ENCODE measurements around the gene PSG5. TPM values are rescaled to one million over a fixed set of nuclear protein-coding genes. Genes with fewer than 3 reads are reported as not detected.
"Not testable (repeated sequence)": the region's sequence is repeated elsewhere in the genome, so short reads cannot be mapped to it uniquely, and the experiment has no call there.

The PSG5 gene
- total RNA-seq, 1 experiment from 2014 or later = not detected

DNA sequence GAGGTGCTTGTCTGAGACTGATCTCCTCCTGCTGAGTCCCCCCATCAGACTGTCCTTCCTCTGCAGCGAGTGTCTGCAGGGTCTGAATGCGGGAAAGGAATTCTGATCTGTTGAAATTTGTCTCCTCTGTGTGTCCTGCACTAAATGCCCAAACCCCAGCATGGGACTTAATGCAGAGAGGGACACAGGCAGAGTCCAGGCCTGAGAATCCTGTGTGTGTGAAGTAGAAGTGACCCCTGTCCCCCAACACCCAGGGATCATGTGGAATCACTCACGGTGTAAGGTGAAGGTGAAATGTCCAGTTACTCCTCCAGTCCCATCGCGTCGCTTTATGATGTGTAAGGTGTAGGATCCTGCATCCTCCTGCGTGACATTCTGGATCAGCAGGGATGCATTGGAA, 17.3 kb upstream of the PSG5 start:
- not testable (repeated sequence) for H3K23ac ChIP-seq (ENCODE audit: insufficient read length, low read depth, low read length); H4K91ac ChIP-seq (ENCODE audit: insufficient read length, low read depth, low read length); H3K4me1 ChIP-seq (ENCODE audit: insufficient read depth, low read length); H2BK12ac ChIP-seq (ENCODE audit: insufficient read length, low read depth, low read length); H3K4me2 ChIP-seq (ENCODE audit: insufficient read depth, insufficient read length, low read length); H3K23me2 ChIP-seq (ENCODE audit: insufficient read length, low read depth, low read length, poor library complexity, severe bottlenecking); H3K18ac ChIP-seq (ENCODE audit: insufficient read length, low read depth, low read length); H3K27me3 Mint-ChIP-seq (ENCODE audit: low read depth); H3K9me3 ChIP-seq (ENCODE audit: control insufficient read depth, low read depth, low read length); H3K27ac Mint-ChIP-seq; H2AFZ ChIP-seq (ENCODE audit: low read length); H2BK5ac ChIP-seq (ENCODE audit: insufficient read length, low read length); H3K4me3 Mint-ChIP-seq; H3K27ac ChIP-seq (ENCODE audit: insufficient read length, low read depth, low read length); H3K4ac ChIP-seq (ENCODE audit: low read depth, low read length); H4K5ac ChIP-seq (ENCODE audit: insufficient read length, low read depth, low read length); H2AK5ac ChIP-seq (ENCODE audit: insufficient read length, low read length); H3K79me2 ChIP-seq (ENCODE audit: insufficient read depth, low read length); H3K14ac ChIP-seq (ENCODE audit: insufficient read depth, low read length); H3K9ac ChIP-seq (ENCODE audit: extremely low read depth, insufficient read length, low read length); H2BK20ac ChIP-seq (ENCODE audit: low read depth, low read length, poor library complexity, severe bottlenecking); H4K8ac ChIP-seq (replicated peaks; ENCODE audit: insufficient read length, low read depth, low read length); H3K27me3 ChIP-seq (ENCODE audit: insufficient read depth, low read length); H3K79me1 ChIP-seq (ENCODE audit: insufficient read depth, low read depth, low read length, poor library complexity, severe bottlenecking); H3K36me3 Mint-ChIP-seq (ENCODE audit: insufficient read depth in 1 of 3, low read depth in 3 of 3); DNase-seq; H2BK120ac ChIP-seq (ENCODE audit: low read depth, low read length, poor library complexity, severe bottlenecking); H2BK15ac ChIP-seq (ENCODE audit: low read depth, low read length); H3K4me1 Mint-ChIP-seq; H3T11ph ChIP-seq (ENCODE audit: low read length); H3K56ac ChIP-seq (ENCODE audit: insufficient read length, low read depth, low read length); H4K20me1 ChIP-seq (ENCODE audit: control insufficient read depth, insufficient read depth, insufficient read length)
- no CpG with 5 or more reads among the region's 7 CpGs for WGBS (ENCODE audit: extremely low coverage, insufficient read length, low lambda C conversion rate)
- peaks cover 62 to 79% of the 10 kb centered on the region in 2 experiments for H3K9me3 Mint-ChIP-seq

DNA sequence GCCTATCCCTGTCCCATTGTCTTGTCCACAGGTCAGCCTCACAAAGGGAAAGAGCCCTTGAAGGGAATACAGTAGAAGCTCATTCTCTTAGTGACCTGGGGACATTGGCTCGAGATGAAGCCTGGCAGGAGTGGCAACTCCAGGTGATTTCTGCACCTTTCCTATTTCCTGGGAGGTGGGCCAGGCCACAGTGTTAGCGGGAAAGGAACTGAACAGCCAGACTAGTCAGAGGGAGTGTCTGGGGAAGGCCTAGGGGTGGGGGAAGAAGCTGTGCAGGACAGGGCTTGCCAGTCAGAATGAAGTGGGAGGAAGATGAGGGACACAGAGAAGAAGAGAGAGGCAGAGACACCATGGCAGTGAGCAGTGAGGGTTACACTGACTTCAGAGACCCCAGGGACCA, 15.6 kb upstream of the PSG5 start:
- not testable (repeated sequence) for H2AK5ac ChIP-seq (ENCODE audit: insufficient read length, low read length); H3K14ac ChIP-seq (ENCODE audit: insufficient read depth, low read length); H4K8ac ChIP-seq (replicated peaks; ENCODE audit: insufficient read length, low read depth, low read length); H3K4me3 Mint-ChIP-seq; H4K20me1 ChIP-seq (ENCODE audit: control insufficient read depth, insufficient read depth, insufficient read length); H3K36me3 Mint-ChIP-seq (ENCODE audit: insufficient read depth in 1 of 3, low read depth in 3 of 3); DNase-seq; H3K23ac ChIP-seq (ENCODE audit: insufficient read length, low read depth, low read length); H3K4me1 ChIP-seq (ENCODE audit: insufficient read depth, low read length); H3K9ac ChIP-seq (ENCODE audit: extremely low read depth, insufficient read length, low read length); H3K27me3 ChIP-seq (ENCODE audit: insufficient read depth, low read length); H3K4me1 Mint-ChIP-seq; H3K56ac ChIP-seq (ENCODE audit: insufficient read length, low read depth, low read length); H3K4ac ChIP-seq (ENCODE audit: low read depth, low read length); H3K27ac ChIP-seq (ENCODE audit: insufficient read length, low read depth, low read length); H3K18ac ChIP-seq (ENCODE audit: insufficient read length, low read depth, low read length); H4K5ac ChIP-seq (ENCODE audit: insufficient read length, low read depth, low read length); H3K23me2 ChIP-seq (ENCODE audit: insufficient read length, low read depth, low read length, poor library complexity, severe bottlenecking); H2BK120ac ChIP-seq (ENCODE audit: low read depth, low read length, poor library complexity, severe bottlenecking); H3T11ph ChIP-seq (ENCODE audit: low read length); H2BK15ac ChIP-seq (ENCODE audit: low read depth, low read length); H2BK12ac ChIP-seq (ENCODE audit: insufficient read length, low read depth, low read length); H4K91ac ChIP-seq (ENCODE audit: insufficient read length, low read depth, low read length); H3K9me3 ChIP-seq (ENCODE audit: control insufficient read depth, low read depth, low read length); H3K27ac Mint-ChIP-seq; H2AFZ ChIP-seq (ENCODE audit: low read length); H2BK20ac ChIP-seq (ENCODE audit: low read depth, low read length, poor library complexity, severe bottlenecking); H2BK5ac ChIP-seq (ENCODE audit: insufficient read length, low read length); H3K4me2 ChIP-seq (ENCODE audit: insufficient read depth, insufficient read length, low read length); H3K27me3 Mint-ChIP-seq (ENCODE audit: low read depth); H3K79me1 ChIP-seq (ENCODE audit: insufficient read depth, low read depth, low read length, poor library complexity, severe bottlenecking); H3K79me2 ChIP-seq (ENCODE audit: insufficient read depth, low read length)
- H3K9me3 Mint-ChIP-seq = peaks cover 55 to 75% of the 10 kb centered on the region in 2 experiments
- WGBS (ENCODE audit: extremely low coverage, insufficient read length, low lambda C conversion rate) = no CpG with 5 or more reads among the region's 2 CpGs

Measured in H9 (cell line).